Nephron progenitor cell (in vitro differentiated cells): ENCODE results near the gene CAMK2G.
"Not testable (repeated sequence)": the region's sequence is repeated elsewhere in the genome, so short reads cannot be mapped to it uniquely, and the experiment has no call there.

ENCODE experiments used
- DNase-seq: peaks from one replicate; pipeline ENCODE4 v3.0.0; 2021
- H3K27ac Mint-ChIP-seq: 2 replicates; pipeline ENCODE4 v1.8.0; 2021; ENCODE audit warnings: mild to moderate bottlenecking, moderate library complexity, mixed read lengths
- H3K27me3 Mint-ChIP-seq: 2 replicates; pipeline ENCODE4 v1.8.0; 2021; ENCODE audit warnings: mild to moderate bottlenecking, low read depth, mixed read lengths; ENCODE audit not compliant: poor library complexity
- H3K36me3 Mint-ChIP-seq: 2 replicates; pipeline ENCODE4 v1.8.0; 2021; ENCODE audit warnings: low read depth, mixed read lengths
- H3K4me1 Mint-ChIP-seq: 2 replicates; pipeline ENCODE4 v1.8.0; 2021; ENCODE audit warnings: mixed read lengths
- H3K4me3 Mint-ChIP-seq: 2 replicates; pipeline ENCODE4 v1.8.0; 2021; ENCODE audit warnings: mild to moderate bottlenecking, moderate library complexity, mixed read lengths
- H3K9me3 Mint-ChIP-seq: 2 replicates; pipeline ENCODE4 v1.8.0; 2021; ENCODE audit warnings: mild to moderate bottlenecking, moderate library complexity, mixed read lengths
- CTCF ChIP-seq: fragments of 200-600 bp; sonication (generic); IDR thresholded peaks from 2 replicates; pipeline ENCODE4 v1.5.0; 2021; ENCODE audit warnings: antibody characterized with exemption

Gene CAMK2G

GRCh38 chr10:73874267-73875138, at the start of gene CAMK2G:
TSS of gene CAMK2G (minus strand) at chr10:73874555. CDS start at chr10:73874461, 94 bp downstream.
- peak; percentile 78 for DNase-seq
- no peak for TF ChIP-seq CTCF
- Mint-ChIP-seq H3K9me3 (no peaks in the 10 kb centered on the region), H3K36me3 (peaks cover 6% of the 10 kb centered on the region), H3K4me3 (peak within 1 kb of the TSS; percentile 83), H3K27ac (no peak within 1 kb of the TSS), H3K4me1 (peaks cover 55% of the 10 kb centered on the region), H3K27me3 (peaks cover 27% of the 10 kb centered on the region)

- peaks cover 41% of the 10 kb centered on the region for H3K4me1 Mint-ChIP-seq
- H3K4me3 Mint-ChIP-seq = no peak overlapping the region
- no peaks in the 10 kb centered on the region for H3K9me3 Mint-ChIP-seq
- no peaks in the 10 kb centered on the region for H3K36me3 Mint-ChIP-seq
- no peak overlapping the region for H3K27ac Mint-ChIP-seq
- DNase-seq = no peak
- H3K27me3 Mint-ChIP-seq = peaks cover 5% of the 10 kb centered on the region
- no peak for TF ChIP-seq CTCF
Observed at GRCh38 chr10:73922864-73923133, 48.4 kb upstream of the CAMK2G start.

- no peak for DNase-seq
- Mint-ChIP-seq H3K27me3 (peaks cover 5% of the 10 kb centered on the region), H3K36me3 (no peaks in the 10 kb centered on the region), H3K27ac (no peak overlapping the region), H3K9me3 (no peaks in the 10 kb centered on the region), H3K4me1 (peaks cover 45% of the 10 kb centered on the region), H3K4me3 (no peak overlapping the region)
- TF ChIP-seq CTCF = no peak
Observed at GRCh38 chr10:73922007-73922863, 47.9 kb upstream of the CAMK2G start.

GRCh38 chr10:73920089-73920488, 45.7 kb upstream of the CAMK2G start:
- H3K4me1 Mint-ChIP-seq = peaks cover 61% of the 10 kb centered on the region
- no peak for TF ChIP-seq CTCF
- H3K27me3 Mint-ChIP-seq = peaks cover 9% of the 10 kb centered on the region
- DNase-seq = no peak
- no peaks in the 10 kb centered on the region for H3K36me3 Mint-ChIP-seq
- no peaks in the 10 kb centered on the region for H3K9me3 Mint-ChIP-seq
- peak overlapping the region; percentile 84 for H3K27ac Mint-ChIP-seq
- no peak overlapping the region for H3K4me3 Mint-ChIP-seq

GRCh38 chr10:73919481-73919880, 45.1 kb upstream of the CAMK2G start:
- H3K4me1 Mint-ChIP-seq = peaks cover 62% of the 10 kb centered on the region
- H3K27me3 Mint-ChIP-seq, DNase-seq, H3K27ac Mint-ChIP-seq, H3K4me3 Mint-ChIP-seq, H3K9me3 Mint-ChIP-seq, H3K36me3 Mint-ChIP-seq: not testable (repeated sequence)

GRCh38 chr10:73917566-73918305, 43.4 kb upstream of the CAMK2G start:
- no peaks in the 10 kb centered on the region for H3K36me3 Mint-ChIP-seq
- no peak overlapping the region for H3K4me3 Mint-ChIP-seq
- peaks cover 64% of the 10 kb centered on the region for H3K4me1 Mint-ChIP-seq
- no peak for DNase-seq
- no peak overlapping the region for H3K27ac Mint-ChIP-seq
- no peaks in the 10 kb centered on the region for H3K9me3 Mint-ChIP-seq
- peaks cover 22% of the 10 kb centered on the region for H3K27me3 Mint-ChIP-seq
- TF ChIP-seq CTCF = no peak
